Heart right ventricle (tissue), 16 donors: ENCODE measurements around the gene FBF1. TPM values are rescaled to one million over a fixed set of nuclear protein-coding genes. Genes with fewer than 3 reads are reported as not detected.

ENCODE experiments used
- ATAC-seq, 8 donors: fragments of 200-7000 bp; cut with Tn5 transposase; one replicate each; pipeline ENCODE4 v1.9.1; 2020; ENCODE audit warnings: mild to moderate bottlenecking in 8 of 8, moderate library complexity in 8 of 8, moderate number of reproducible peaks in 1 of 8
- DNase-seq, 2 donors: peaks; one replicate each; pipeline ENCODE4 v3.0.0-alpha.2; 2020
- H3K27ac ChIP-seq, 10 donors: fragments of 200-600 bp; sonication (generic) in 2 of 10; one replicate each; pipeline versions ENCODE4 v1.5.0 to v1.8.0; 2020 to 2022; ENCODE audit warnings: mild to moderate bottlenecking in 3 of 10
- H3K27me3 ChIP-seq, 7 donors: fragments of 200-600 bp; one replicate each; pipeline ENCODE4 v1.8.0; 2021 to 2022; ENCODE audit warnings: mild to moderate bottlenecking in 2 of 7
- H3K36me3 ChIP-seq, 9 donors: fragments of 200-600 bp; sonication (generic) in 1 of 9; one replicate each; pipeline versions ENCODE4 v1.5.0 to v1.8.0; 2020 to 2022; ENCODE audit warnings: mild to moderate bottlenecking in 2 of 9
- H3K4me1 ChIP-seq, 9 donors: fragments of 200-600 bp; sonication (generic) in 1 of 9; one replicate each; pipeline versions ENCODE4 v1.5.0 to v1.8.0; 2020 to 2022; ENCODE audit warnings: mild to moderate bottlenecking in 4 of 9
- H3K4me3 ChIP-seq, 10 donors: fragments of 200-600 bp; sonication (generic) in 2 of 10; one replicate each; pipeline versions ENCODE4 v1.5.0 to v1.8.0; 2020 to 2022; ENCODE audit warnings: mild to moderate bottlenecking in 7 of 10, moderate library complexity in 2 of 10
- H3K9me3 ChIP-seq, 11 donors: fragments of 200-600 bp in 10 of 11; sonication (generic) in 2 of 11; one replicate each; pipeline versions ENCODE4 v1.5.0 to v1.8.0; 2013 to 2022; ENCODE audit warnings: mild to moderate bottlenecking in 2 of 11, control low read depth in 1 of 11, moderate library complexity in 1 of 11
- WGBS, 2 donors: extraction: QIAGEN DNeasy Blood & Tissue Kit; methylation state at CpG; one replicate each; pipeline ENCODE4 v1.1.7; 2013; ENCODE audit warnings: inconsistent platforms in 1 of 2; 5-methylcytosine and 5-hydroxymethylcytosine counted together
- intact Hi-C, 10 donors: fragments of 100-400 bp; cut with DNase I; formaldehyde crosslinking; loops; one replicate each; pipeline versions ENCODE4 v1.11.1 to v1.14.2; 2022
- polyA plus RNA-seq, 2 donors: library from polyadenylated mRNA; stranded (reverse); fragments of 200-250 nt; gene quantifications; one replicate each; pipeline ENCODE4 v1.2.3, GENCODE V29; 2013
- total RNA-seq, 10 donors: library from RNA; stranded (reverse); fragmentation: NEBNext Ultra II Directional in 3 of 10; extraction: Animal tissue kit (Norgen Biotek cat#: 25700) in 3 of 10; gene quantifications; one replicate each; pipeline versions ENCODE4 v1.2.1 to v1.2.4, GENCODE V29; 2021 to 2023
- TF ChIP-seq, protein P1 (sequence below), 9 donors: fragments of 200-600 bp; sonication (generic) in 2 of 9; IDR thresholded peaks; one replicate each; pipeline versions ENCODE4 v1.5.0 to v1.8.0; 2021 to 2022; ENCODE audit warnings: antibody characterized with exemption in 9 of 9, mild to moderate bottlenecking in 5 of 9, moderate library complexity in 1 of 9
- donor health status: Arrhythmogenic right ventricular cardiomyopathy.
- donor health status: ischemic (EF 13 %, LVEDD 7.1; RV severe dilation, severe dysfunction).
- donor health status: healthy with polysubstance abuse.
- donor health status: DM: no; HTN: yes; CAD: no.
- donor health status: DM: no; HTN: no; CAD: no.
- donor health status: ischemic (EF 25% LVEDD 6.9; RV normal size, moderate dysfunction).
- donor health status: ischemic (EF 25% LVEDD 5.7; RV mildly dilated, moderate dysfunction).
- donor health status: healthy.
- donor health status: DM: yes; HTN: yes; CAD: no.
- donor health status: Ischemic cardiomyopathy.
- donor health status: ischemic (EF 35%, LVEDD 5.7; RV mildly dilated, moderate dysfunction).
- donor health status: nonischemic (EF 11% LVEDD 7.7; RV severe dilation, severe dysfunction).
- donor health status: DM: yes; HTN: yes; CAD: no.
- donor health status: PGD.
- donor health status: ischemic (EF 29% LVEDD 5.4; RV normal size, mild dysfunction).
- donor health status: nonischemic (EF 23%, LVEDD 6.1; RV moderate dilation, normal function).

The FBF1 gene
- total and polyA plus RNA-seq, 12 donors = 1.6 to 8.3 (median 2.8) TPM

DNA sequence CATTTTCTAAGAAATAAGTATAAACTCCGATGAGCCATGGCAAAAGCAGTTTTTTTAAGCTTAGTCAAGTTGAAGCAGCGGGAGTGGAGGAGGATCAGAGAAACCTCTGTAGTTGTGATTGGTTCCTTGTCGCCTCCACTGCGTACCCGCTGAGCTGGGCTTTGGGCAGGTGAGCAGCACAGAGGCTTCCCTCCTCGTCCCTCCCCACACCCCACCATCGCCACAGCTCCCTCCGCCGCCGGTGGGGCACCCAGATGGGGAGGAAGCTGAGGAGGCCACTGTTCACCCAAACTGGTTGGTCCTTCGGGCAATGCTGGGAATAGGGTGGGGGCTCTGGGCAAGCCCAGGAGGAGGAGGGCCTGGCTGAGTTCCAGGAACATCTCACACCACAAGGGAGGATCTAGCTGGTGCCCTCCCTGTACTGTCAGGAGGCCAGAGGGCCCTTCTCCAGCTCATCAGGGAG lies 31.0 kb downstream of the FBF1 start:
- DNase-seq (no peak), ATAC-seq (peak in 3 of 8 donors; percentile 28 to 29 (median 28))
- Histone ChIP-seq H3K4me1 (peaks cover 0 to 17% (median 8%) of the 10 kb centered on the region in 9 donors), H3K4me3 (no peak overlapping the region), H3K36me3 (peaks cover 0 to 32% (median 0%) of the 10 kb centered on the region in 9 donors), H3K27me3 (no peaks in the 10 kb centered on the region), H3K9me3 (no peaks in the 10 kb centered on the region), H3K27ac (no peak overlapping the region)
- 71 to 74% methylated on average over 11 of the region's 11 CpGs for WGBS, 2 donors
- intact Hi-C loops = loop anchor here in 5 of 10 donors (5.0 to 10.0 kb wide), 6 partner anchors 67 to 385 kb away; partner anchors contain the start of genes ACOX1 (in 1 of the 5), TEN1 (in 1 of the 5) and UBALD2 (in 1 of the 5)
- TF ChIP-seq, protein P1, sequence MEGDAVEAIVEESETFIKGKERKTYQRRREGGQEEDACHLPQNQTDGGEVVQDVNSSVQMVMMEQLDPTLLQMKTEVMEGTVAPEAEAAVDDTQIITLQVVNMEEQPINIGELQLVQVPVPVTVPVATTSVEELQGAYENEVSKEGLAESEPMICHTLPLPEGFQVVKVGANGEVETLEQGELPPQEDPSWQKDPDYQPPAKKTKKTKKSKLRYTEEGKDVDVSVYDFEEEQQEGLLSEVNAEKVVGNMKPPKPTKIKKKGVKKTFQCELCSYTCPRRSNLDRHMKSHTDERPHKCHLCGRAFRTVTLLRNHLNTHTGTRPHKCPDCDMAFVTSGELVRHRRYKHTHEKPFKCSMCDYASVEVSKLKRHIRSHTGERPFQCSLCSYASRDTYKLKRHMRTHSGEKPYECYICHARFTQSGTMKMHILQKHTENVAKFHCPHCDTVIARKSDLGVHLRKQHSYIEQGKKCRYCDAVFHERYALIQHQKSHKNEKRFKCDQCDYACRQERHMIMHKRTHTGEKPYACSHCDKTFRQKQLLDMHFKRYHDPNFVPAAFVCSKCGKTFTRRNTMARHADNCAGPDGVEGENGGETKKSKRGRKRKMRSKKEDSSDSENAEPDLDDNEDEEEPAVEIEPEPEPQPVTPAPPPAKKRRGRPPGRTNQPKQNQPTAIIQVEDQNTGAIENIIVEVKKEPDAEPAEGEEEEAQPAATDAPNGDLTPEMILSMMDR (IDR thresholded peaks at IDR 0.05) = no peak

DNA sequence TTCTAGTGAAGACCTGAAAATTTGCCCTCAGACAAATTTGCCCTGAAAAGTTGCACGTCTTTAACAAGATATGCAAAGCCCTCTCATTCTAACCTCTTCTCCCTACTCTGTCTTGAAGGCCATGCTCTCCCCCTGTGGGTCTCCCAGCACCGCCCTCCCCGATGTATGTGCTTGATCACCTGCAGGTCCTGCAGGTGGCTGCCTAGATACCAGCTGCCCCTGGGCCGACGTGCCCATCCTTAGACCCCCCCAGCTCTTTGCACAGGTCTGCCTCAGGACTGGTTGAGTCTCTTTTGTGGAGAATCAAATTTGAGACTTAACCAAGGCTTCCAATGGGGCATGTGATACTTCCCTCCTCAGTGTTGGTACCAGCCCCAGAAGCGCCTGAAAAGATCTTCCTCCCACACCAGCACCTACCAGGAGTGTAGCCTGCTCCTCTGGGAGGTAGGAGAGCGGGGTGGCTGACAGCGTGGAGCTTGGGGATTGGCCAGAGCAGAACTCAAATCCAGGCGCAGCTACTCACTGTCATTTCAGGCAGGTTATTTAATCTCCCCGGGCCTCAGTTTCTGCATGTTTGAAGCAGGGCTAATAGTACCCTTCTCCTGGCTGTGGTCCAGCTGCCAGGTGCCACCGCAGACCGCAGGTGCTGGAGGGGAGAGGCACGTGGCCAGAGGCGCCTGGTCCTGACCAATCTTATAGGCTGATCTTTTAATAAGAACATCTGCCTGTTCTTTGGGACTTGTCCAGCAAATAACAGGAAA lies 31.6 kb downstream of the FBF1 start:
- TF ChIP-seq, protein P1 (IDR thresholded peaks at IDR 0.05) = no peak
- Histone ChIP-seq H3K27ac (no peak overlapping the region), H3K4me1 (peaks cover 0 to 18% (median 9%) of the 10 kb centered on the region in 9 donors), H3K9me3 (no peaks in the 10 kb centered on the region), H3K4me3 (no peak overlapping the region), H3K36me3 (peaks cover 0 to 27% (median 0%) of the 10 kb centered on the region in 9 donors), H3K27me3 (no peaks in the 10 kb centered on the region)
- ATAC-seq (no peak), DNase-seq (no peak)
- intact Hi-C loops = loop anchor here in 4 of 10 donors (5.0 to 10.0 kb wide), 5 partner anchors 68 to 386 kb away; partner anchors contain the start of genes ACOX1 (in 1 of the 4), TEN1 (in 1 of the 4) and UBALD2 (in 1 of the 4)
- 89 to 90% methylated on average over 14 of the region's 14 CpGs for WGBS, 2 donors

DNA sequence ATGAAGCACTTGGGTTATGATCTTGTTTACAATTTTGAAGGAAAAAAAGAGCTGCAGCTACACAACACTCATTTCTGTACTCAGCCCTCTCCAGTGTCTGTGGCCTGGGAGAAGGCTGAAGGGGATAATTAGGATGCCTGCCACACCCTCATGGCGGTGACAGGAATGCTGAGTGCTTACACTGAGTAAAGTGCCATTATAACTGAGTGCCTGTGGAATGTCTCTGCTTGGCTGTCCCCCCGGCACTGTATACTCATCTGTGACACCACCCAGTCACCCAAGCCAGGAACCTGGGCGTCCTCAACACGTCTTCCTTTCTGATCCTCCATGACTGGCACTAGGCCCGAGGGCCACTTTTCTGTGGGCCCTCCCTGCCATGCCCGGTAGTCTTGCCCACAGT lies 32.6 kb downstream of the FBF1 start:
- TF ChIP-seq, protein P1 (IDR thresholded peaks at IDR 0.05) = no peak
- intact Hi-C loops = loop anchor here in 4 of 10 donors (5.0 to 10.0 kb wide), 5 partner anchors 69 to 387 kb away; partner anchors contain the start of genes ACOX1 (in 1 of the 4), TEN1 (in 1 of the 4) and UBALD2 (in 1 of the 4)
- 30 to 48% methylated on average over 6 of the region's 6 CpGs for WGBS, 2 donors
- H3K36me3 ChIP-seq = peaks cover 0 to 21% (median 0%) of the 10 kb centered on the region in 9 donors
- no peaks in the 10 kb centered on the region for H3K9me3 ChIP-seq
- H3K4me1 ChIP-seq = peaks cover 6 to 28% (median 19%) of the 10 kb centered on the region in 9 donors
- DNase-seq (peak; percentile 67 to 73), ATAC-seq (peak in 7 of 8 donors; percentile 9 to 72 (median 55))
- H3K27ac ChIP-seq = peak overlapping the region in 4 of 10 donors; percentile 18 to 43 (median 39)
- H3K27me3 ChIP-seq = no peaks in the 10 kb centered on the region
- no peak overlapping the region for H3K4me3 ChIP-seq

DNA sequence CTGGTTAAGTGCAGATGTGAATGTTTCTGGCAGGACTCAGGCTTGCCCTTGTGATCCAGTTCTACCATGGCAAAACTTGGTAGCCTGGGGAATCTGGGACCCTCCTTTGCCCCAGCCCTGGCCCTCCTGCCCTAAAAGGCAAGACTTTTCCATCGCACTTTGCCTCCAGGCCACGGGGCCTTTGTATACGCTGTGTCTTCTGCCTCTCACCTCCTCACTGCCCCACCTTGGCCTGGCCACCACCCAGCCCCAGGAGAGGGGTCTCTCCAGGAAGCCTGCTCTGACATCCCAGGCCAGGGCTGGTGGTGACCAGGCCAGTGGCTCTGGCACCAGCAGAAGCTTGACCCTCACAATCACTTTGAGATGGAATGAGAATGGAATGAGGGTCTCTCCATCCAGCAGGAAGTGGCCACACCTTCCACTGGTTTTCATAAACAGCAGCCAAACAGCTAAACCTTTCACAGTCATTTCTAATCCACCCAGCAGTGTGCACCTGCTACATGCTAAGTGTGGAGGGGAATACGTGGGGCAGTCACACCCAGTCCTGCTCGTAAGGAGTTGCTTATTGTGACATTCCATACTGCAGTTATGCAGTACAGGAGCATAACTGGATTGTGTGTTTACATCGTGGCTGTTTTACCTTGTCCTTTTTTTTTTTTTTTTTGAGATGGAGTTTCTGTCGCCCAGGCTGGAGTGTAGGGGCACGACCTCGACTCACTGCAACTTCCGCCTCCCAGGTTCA lies 34.5 kb downstream of the FBF1 start:
- intact Hi-C loops = loop anchor here in 6 of 10 donors (2.0 to 10.0 kb wide), 6 partner anchors 71 to 388 kb away; partner anchors contain the start of genes ACOX1 (in 1 of the 6), TEN1 (in 1 of the 6) and UBALD2 (in 1 of the 6)

More for the DNA sequence above, 34.5 kb downstream of the FBF1 start:
- 86% methylated on average over 10 of the region's 10 CpGs for WGBS, 2 donors
- Histone ChIP-seq H3K27ac (no peak overlapping the region), H3K9me3 (no peaks in the 10 kb centered on the region), H3K4me1 (peaks cover 6 to 31% (median 21%) of the 10 kb centered on the region in 9 donors), H3K4me3 (no peak overlapping the region), H3K27me3 (no peaks in the 10 kb centered on the region), H3K36me3 (peaks cover 0 to 25% (median 6%) of the 10 kb centered on the region in 9 donors)
- TF ChIP-seq, protein P1 (IDR thresholded peaks at IDR 0.05) = no peak
- ATAC-seq (no peak), DNase-seq (no peak)
